ENCODE results near the gene PGRMC2.
"Not testable (repeated sequence)": the region's sequence is repeated elsewhere in the genome, so short reads cannot be mapped to it uniquely, and the experiment has no call there.

Gene PGRMC2

GRCh38 chr4:128279624-128280225, 7.9 kb downstream of the PGRMC2 start:
- peaks cover 46% of the 10 kb centered on the region for H3K36me3 Mint-ChIP-seq (ENCODE audit: low read depth)
- TF ChIP-seq, protein P1, sequence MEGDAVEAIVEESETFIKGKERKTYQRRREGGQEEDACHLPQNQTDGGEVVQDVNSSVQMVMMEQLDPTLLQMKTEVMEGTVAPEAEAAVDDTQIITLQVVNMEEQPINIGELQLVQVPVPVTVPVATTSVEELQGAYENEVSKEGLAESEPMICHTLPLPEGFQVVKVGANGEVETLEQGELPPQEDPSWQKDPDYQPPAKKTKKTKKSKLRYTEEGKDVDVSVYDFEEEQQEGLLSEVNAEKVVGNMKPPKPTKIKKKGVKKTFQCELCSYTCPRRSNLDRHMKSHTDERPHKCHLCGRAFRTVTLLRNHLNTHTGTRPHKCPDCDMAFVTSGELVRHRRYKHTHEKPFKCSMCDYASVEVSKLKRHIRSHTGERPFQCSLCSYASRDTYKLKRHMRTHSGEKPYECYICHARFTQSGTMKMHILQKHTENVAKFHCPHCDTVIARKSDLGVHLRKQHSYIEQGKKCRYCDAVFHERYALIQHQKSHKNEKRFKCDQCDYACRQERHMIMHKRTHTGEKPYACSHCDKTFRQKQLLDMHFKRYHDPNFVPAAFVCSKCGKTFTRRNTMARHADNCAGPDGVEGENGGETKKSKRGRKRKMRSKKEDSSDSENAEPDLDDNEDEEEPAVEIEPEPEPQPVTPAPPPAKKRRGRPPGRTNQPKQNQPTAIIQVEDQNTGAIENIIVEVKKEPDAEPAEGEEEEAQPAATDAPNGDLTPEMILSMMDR (IDR thresholded peaks at IDR 0.05; ENCODE audit: unreplicated experiment in 3 of 3) = no peak

GRCh38 chr4:128277856-128278255, 9.8 kb downstream of the PGRMC2 start:
- no peak overlapping the region for H3K4me3 Mint-ChIP-seq
- TF ChIP-seq, protein P1 (IDR thresholded peaks at IDR 0.05; ENCODE audit: unreplicated experiment in 3 of 3) = no peak
- peaks cover 17% of the 10 kb centered on the region for H3K4me1 Mint-ChIP-seq
- peaks cover 42% of the 10 kb centered on the region for H3K36me3 Mint-ChIP-seq (ENCODE audit: low read depth)
- H3K27ac Mint-ChIP-seq = no peak overlapping the region
- H3K27me3 Mint-ChIP-seq (ENCODE audit: low read depth) = no peaks in the 10 kb centered on the region
- no peaks in the 10 kb centered on the region for H3K9me3 Mint-ChIP-seq

More at GRCh38 chr4:128279624-128280225, 7.9 kb downstream of the PGRMC2 start:
- Mint-ChIP-seq H3K27ac (no peak overlapping the region), H3K27me3 (ENCODE audit: low read depth) (no peaks in the 10 kb centered on the region), H3K9me3 (no peaks in the 10 kb centered on the region), H3K4me1 (peaks cover 17% of the 10 kb centered on the region), H3K4me3 (no peak overlapping the region)

- H3K36me3 Mint-ChIP-seq (ENCODE audit: low read depth) = peaks cover 40% of the 10 kb centered on the region
- no peaks in the 10 kb centered on the region for H3K27me3 Mint-ChIP-seq (ENCODE audit: low read depth)
- no peak overlapping the region for H3K4me3 Mint-ChIP-seq
- peaks cover 11% of the 10 kb centered on the region for H3K4me1 Mint-ChIP-seq
- peak overlapping the region in 1 of 3 experiments; percentile 47 for H3K27ac Mint-ChIP-seq
- TF ChIP-seq, protein P1 (IDR thresholded peaks at IDR 0.05; ENCODE audit: unreplicated experiment in 3 of 3) = no peak
- no peaks in the 10 kb centered on the region for H3K9me3 Mint-ChIP-seq
These were observed 12.3 kb downstream of the PGRMC2 start for GRCh38 chr4:128275346-128275745.

GRCh38 chr4:128271551-128271950, 16.1 kb downstream of the PGRMC2 start:
- Mint-ChIP-seq H3K4me1 (peaks cover 4% of the 10 kb centered on the region), H3K27ac (peak overlapping the region in 1 of 3 experiments; percentile 39), H3K36me3 (ENCODE audit: low read depth) (peaks cover 28% of the 10 kb centered on the region), H3K9me3 (peaks cover under 1% of the 10 kb centered on the region), H3K4me3 (no peak overlapping the region), H3K27me3 (ENCODE audit: low read depth) (no peaks in the 10 kb centered on the region)
- TF ChIP-seq, protein P1 (IDR thresholded peaks at IDR 0.05; ENCODE audit: unreplicated experiment in 3 of 3) = no peak

DNA sequence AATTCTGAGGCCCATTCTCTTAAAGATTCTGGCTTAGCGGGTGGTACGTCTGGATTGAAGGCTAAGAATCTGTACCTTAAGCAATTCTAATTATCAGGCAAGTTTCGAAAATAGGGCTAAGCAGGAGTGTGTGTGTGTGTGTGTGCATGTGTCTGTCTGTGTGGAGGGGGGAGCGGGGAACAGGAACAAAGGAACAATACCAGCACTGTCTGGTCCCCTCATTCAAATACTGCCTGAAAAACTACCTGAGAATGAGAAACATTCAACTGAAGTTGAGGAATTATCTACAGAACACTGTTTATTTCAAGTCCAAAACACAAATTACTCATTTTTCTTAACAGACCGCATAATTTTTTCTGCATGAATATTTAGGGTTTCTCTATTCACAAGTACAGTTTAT, 18.6 kb downstream of the PGRMC2 start:
- H3K27me3 Mint-ChIP-seq (ENCODE audit: low read depth) = peaks cover 4% of the 10 kb centered on the region
- TF ChIP-seq, protein P1 (IDR thresholded peaks at IDR 0.05; ENCODE audit: unreplicated experiment in 3 of 3) = no peak
- peaks cover 4% of the 10 kb centered on the region for H3K4me1 Mint-ChIP-seq
- peak overlapping the region in 2 of 3 experiments; percentile 33 to 40 for H3K27ac Mint-ChIP-seq
- H3K9me3 Mint-ChIP-seq = peaks cover 13% of the 10 kb centered on the region
- peaks cover 27% of the 10 kb centered on the region for H3K36me3 Mint-ChIP-seq (ENCODE audit: low read depth)
- no peak overlapping the region for H3K4me3 Mint-ChIP-seq

- H3K9me3 Mint-ChIP-seq = peaks cover 21% of the 10 kb centered on the region
- peaks cover 4% of the 10 kb centered on the region for H3K27me3 Mint-ChIP-seq (ENCODE audit: low read depth)
- TF ChIP-seq, protein P1 (IDR thresholded peaks at IDR 0.05; ENCODE audit: unreplicated experiment in 3 of 3) = no peak
These were observed 19.9 kb downstream of the PGRMC2 start for GRCh38 chr4:128267745-128268144.

DNA sequence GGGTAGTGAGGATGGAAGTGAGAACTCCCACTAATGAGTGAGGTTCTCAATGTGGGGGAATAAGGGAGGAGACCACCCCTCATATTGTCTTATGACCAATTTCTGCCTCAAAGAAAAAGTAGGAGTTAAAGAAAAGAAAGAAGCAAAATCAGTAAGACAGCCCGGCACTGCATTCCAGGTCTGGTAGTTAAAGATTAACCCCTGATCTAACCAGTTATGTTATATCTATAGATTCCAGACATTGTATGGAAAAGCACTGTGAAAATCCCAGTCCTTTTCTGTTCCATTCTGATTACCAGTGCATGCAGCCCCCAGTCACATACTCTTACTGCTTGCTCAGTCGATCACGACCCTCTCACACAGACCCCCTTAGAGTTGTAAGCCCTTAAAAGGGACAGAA, 20.4 kb downstream of the PGRMC2 start:
- H3K27ac Mint-ChIP-seq = peak overlapping the region in 2 of 3 experiments; percentile 7 to 63
- not testable (repeated sequence) for H3K4me1 Mint-ChIP-seq; H3K4me3 Mint-ChIP-seq; H3K27me3 Mint-ChIP-seq (ENCODE audit: low read depth)
- H3K36me3 Mint-ChIP-seq (ENCODE audit: low read depth) = peaks cover 17% of the 10 kb centered on the region
- H3K9me3 Mint-ChIP-seq = peaks cover 21% of the 10 kb centered on the region

More at GRCh38 chr4:128267745-128268144, 19.9 kb downstream of the PGRMC2 start:
- Mint-ChIP-seq H3K4me3 (no peak overlapping the region), H3K27ac (peak overlapping the region in 1 of 3 experiments; percentile 63), H3K4me1 (peaks cover 4% of the 10 kb centered on the region), H3K36me3 (ENCODE audit: low read depth) (peaks cover 23% of the 10 kb centered on the region)

DNA sequence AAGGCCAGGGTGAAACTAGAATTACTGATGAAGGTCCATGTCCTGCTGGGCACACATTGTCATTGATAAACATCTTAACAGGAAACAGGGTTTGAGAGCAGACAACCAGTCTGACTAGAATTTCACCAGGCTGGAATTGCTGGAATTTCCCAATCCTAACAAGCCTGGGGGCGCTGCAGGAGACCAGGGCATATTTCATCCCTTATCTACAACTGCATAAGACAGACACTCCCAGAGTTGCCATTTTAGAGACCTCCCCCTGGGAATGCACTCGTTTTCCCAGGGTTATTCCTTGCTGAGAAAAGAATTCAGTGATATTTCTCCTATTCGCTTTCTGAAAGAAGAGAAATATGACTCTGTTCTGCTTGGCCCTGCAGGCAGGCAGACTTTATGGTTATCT, 22.1 kb downstream of the PGRMC2 start:
- not testable (repeated sequence) for H3K27me3 Mint-ChIP-seq (ENCODE audit: low read depth); H3K4me3 Mint-ChIP-seq; H3K4me1 Mint-ChIP-seq; H3K27ac Mint-ChIP-seq; H3K36me3 Mint-ChIP-seq (ENCODE audit: low read depth)
- peaks cover 30% of the 10 kb centered on the region for H3K9me3 Mint-ChIP-seq

DNA sequence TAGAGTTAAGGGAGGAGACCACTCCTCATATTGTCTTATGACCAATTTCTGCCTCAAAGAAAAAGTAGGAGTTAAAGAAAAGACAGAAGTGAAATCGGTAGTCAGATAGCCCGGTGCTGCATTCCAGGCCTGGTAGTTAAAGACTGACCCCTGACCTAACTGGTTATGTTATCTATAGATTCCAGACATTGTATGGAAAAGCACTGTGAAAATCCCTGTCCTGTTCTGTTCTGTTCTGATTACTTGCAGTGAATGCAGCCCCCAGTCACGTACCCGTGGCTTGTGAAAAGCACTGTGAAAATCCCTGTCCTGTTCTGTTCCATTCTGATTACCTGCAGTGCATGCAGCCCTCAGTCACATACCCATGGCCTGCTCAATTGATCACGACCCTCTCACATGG, 27.7 kb downstream of the PGRMC2 start:
- H3K4me3 Mint-ChIP-seq; H3K27me3 Mint-ChIP-seq (ENCODE audit: low read depth); H3K4me1 Mint-ChIP-seq; H3K27ac Mint-ChIP-seq; H3K36me3 Mint-ChIP-seq (ENCODE audit: low read depth): not testable (repeated sequence)
- peaks cover 19% of the 10 kb centered on the region for H3K9me3 Mint-ChIP-seq

All from nephron (organoid).